GM19372 (cell line): ENCODE data around the gene OR52K1.
A peak's percentile ranks its signal among the peaks of the same experiment; 100 is the strongest.
"Not testable (repeated sequence)": the region's sequence is repeated elsewhere in the genome, so short reads cannot be mapped to it uniquely, and the experiment has no call there.

ENCODE experiments used
- ATAC-seq: cut with Tn5 transposase; IDR thresholded peaks from one replicate; pipeline ENCODE4 v1.9.1; 2021; ENCODE audit warnings: mild to moderate bottlenecking, low read depth, moderate library complexity; ENCODE audit not compliant: unreplicated experiment

Gene OR52K1

DNA sequence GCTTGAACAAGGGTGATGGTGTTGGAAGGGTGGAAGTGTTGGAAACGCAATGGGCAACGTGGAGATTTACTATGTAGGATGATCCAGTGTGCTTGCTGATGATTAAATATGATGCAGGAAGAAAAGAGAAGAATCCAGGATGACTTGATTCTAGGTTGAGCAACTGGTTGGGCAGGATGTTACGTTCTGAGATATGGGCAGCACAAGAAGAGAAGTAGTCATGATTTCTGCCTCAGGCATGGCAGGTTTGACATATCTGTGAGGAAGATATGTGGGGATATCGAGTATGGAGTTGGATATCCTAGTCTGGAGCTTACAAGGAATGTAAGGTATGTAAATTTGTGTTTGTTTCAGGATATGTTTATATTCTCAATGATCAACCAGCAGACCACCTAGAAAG is 1.9 kb downstream of the OR52K1 start:
- no peak for ATAC-seq

DNA sequence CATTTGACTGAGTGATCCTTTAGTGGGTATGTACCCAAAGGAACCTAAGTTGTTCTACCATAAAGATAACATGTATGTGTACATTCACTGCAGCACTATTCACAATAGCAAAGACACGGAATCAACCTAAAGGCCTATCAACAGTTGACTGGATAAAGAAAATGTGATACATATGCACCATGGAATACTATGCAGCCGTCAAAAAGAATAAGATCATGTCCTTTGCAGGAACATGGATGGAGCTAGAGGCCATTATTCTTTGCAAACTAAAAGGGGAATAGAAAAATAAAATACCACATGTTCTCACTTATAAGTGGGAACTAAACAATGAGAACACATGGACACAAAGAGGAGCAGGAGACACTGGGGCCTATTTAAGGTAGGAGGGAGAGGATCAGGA is 9.0 kb downstream of the OR52K1 start:
- ATAC-seq = not testable (repeated sequence)

DNA sequence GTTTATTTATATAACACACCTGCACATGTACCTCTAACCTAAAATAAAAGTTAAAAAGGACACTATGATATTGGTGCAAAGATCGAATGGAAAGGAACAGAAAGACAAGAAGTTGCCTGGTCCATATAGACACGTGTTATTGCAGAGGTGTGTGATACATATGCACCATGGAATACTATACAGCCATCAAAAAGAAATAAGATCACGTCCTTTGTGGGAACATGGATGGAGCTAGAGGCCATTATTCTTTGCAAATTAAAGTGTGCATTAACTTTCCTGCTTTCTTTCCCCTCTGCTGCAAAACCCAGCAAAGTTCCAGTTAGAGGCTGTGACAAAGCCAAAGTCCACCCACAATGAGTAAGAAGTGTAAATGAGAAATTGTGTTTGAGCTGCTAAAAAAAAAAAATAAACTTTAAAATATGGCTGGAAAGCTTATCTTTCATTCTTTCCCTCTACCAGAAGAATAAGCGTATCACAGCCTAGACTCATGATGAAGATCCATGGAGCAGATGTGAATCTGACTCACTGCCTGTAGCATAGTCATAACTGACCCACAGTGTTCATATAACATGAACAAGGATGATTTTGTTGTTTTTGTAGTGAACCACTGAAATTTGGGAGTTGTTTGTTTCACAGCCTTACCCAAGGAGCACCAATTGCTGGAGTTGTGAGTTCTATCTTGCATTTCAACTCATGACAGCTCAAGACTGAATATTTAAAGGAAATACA is 9.6 kb downstream of the OR52K1 start:
- ATAC-seq = no peak

GRCh38 chr11:4493480-4493818 is 11.0 kb downstream of the OR52K1 start:
- ATAC-seq = no peak

- no peak for ATAC-seq
These were observed 13.0 kb downstream of the OR52K1 start for GRCh38 chr11:4495487-4495886.

- ATAC-seq = no peak
These were observed 13.5 kb downstream of the OR52K1 start for GRCh38 chr11:4495986-4496385.

DNA sequence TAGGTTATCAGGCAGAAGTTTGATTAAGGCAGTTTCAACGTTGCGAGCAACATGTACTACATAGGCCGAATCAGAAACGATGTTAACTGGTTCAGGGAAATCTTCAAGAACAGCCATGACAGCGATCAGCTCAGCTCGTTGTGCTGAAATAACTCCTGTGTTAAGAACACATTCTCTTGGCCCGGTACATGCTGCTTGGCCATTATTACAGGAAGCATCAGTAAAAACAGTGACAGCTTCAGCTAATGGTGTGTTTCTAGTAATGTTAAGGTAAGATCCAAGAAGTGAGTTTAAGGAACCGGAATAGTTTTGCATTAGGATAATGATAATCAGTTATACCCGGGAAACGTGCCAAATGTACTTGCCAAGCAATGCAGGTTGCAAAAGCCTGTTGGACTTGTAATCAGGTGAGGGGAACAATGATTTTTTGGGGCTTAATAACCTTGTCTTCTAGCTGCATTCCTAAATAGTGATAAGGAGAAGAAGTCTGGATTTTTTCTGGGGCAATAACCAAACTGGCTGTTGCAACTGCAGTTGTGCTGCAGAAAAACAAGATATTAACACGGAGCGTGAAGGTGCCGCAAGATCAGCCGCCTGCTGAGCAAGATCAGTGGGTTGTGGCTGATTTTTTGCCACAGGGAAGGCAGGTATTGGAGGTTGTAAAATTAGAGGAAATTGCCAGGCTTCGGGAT is 14.3 kb downstream of the OR52K1 start:
- no peak for ATAC-seq

DNA sequence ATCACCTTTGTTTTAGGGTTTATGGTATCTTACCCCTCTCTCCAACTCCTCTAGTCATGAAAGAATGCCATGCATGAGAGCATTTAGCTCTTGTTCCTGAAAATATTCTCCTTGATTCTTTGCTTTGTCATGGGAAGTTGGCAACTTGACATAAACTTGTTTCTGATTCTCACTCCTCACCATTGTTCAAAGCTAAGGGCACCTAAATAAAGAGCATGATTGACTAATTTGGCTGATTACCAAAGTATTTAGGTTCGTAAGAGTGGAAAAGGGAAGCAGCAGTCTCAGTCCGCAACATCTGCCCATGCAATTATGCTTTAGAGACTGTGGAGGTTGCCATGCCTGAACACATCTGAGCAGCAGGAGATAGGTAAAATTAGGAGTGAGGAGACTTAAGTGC is 26.4 kb downstream of the OR52K1 start:
- ATAC-seq = no peak

- no peak for ATAC-seq
These were observed 29.1 kb downstream of the OR52K1 start for GRCh38 chr11:4511282-4512245.

DNA sequence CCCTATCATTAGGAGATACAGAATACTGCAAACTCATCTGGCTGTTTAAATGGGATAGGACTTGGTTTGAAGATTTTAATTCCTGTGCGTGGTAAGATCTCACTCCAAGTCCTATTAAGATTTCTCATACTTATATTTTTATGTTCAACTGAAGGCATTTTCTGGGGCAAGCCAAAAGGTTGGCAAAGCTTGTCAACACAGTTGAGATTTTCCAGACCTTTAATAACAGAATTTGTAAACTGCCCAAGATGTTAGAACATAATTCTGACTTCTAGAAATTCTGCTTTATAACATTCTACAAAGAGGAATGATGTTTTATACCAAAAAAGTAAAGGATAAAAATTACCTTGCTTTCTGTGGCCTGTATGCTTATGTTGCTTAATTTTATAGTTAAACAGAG is 31.8 kb downstream of the OR52K1 start:
- ATAC-seq = no peak

DNA sequence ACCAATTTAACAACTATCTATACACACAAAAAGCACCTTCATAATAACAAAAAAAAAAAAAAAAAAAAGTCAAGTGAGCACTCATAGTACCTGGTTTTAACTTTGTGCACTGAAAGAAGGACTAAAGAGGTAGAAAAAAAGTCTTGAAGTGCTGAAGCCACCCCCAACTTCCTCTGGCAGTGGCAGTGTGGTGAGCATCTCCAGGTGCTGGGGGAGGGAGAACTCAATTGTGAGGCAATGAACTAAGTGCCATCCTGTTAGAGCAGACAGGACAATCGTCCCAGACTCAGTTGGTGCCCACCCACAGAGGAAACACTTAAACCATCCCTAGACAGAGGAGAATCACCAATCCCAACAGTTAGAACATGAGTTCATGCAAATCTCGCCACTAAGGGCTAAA is 39.9 kb downstream of the OR52K1 start:
- ATAC-seq = no peak

- ATAC-seq = no peak
These were observed 40.3 kb downstream of the OR52K1 start for GRCh38 chr11:4522752-4523151.

GRCh38 chr11:4523666-4524065 is 41.2 kb downstream of the OR52K1 start:
- no peak for ATAC-seq

- ATAC-seq = no peak
These were observed 45.5 kb downstream of the OR52K1 start for GRCh38 chr11:4527926-4528325.

DNA sequence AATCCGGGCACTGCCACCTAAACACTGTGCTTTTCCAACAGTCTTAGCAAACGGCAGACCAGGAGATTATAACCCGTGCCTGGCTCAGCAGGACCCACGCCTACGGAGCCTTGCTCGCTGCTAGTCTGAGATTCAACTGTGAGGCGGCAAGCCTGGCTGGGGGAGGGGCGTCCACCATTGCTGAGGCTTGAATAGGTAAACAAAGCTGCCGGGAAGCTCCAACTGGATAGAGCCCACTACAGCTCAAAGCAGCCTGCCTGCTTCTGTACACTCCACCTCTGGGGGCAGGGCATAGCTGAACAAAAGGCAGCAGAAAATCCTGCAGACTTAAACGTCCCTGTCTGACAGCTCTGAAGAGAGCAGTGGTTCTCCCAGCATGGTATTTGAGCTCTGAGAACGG is 49.2 kb downstream of the OR52K1 start:
- not testable (repeated sequence) for ATAC-seq

DNA sequence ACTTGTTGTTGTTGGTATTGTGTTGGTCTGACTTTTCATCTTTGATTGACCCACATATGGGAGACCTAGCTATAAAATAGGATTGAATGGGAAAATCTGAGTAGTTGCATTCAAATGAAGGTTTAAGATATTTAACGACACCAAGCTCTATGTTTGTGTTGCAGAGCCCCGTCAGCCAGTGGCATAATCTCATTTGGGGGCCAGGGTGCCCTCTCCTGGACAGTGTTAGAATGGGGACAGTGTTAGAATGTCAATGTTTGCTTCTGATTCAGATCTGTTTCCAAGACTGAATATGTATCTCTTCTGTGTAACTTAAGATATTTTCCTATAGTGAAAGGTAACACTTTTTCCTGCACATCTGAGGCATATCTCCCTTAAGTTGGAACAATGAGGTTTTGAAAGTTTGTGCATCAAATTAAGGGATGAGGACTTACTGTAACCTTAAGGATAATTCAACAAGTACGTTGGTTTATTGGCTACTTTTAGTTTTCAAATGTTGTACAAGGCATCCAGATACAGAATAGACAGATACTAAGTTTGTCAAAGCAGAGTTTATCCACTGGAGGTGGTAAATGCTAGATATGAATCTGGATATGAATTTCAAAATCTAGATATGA is 57.3 kb downstream of the OR52K1 start:
- peak; percentile 73 for ATAC-seq

- ATAC-seq = no peak
These were observed 58.6 kb downstream of the OR52K1 start for GRCh38 chr11:4541071-4541470.
